HG03095 (cell line): Measurements from ENCODE around the gene SCN3B.

Experiments used
- ATAC-seq: cut with Tn5 transposase; IDR thresholded peaks from one replicate; pipeline ENCODE4 v1.9.1; 2021; ENCODE audit warnings: moderate library complexity; ENCODE audit not compliant: unreplicated experiment

SCN3B gene

GRCh38 chr11:123659311-123659710 lies 4.9 kb upstream of the SCN3B start:
- ATAC-seq = no peak

GRCh38 chr11:123653827-123654565 lies 428 bp downstream of the SCN3B start:
- no peak for ATAC-seq

GRCh38 chr11:123653483-123653826 lies 969 bp downstream of the SCN3B start:
- no peak for ATAC-seq

GRCh38 chr11:123652599-123652998 lies 1.8 kb downstream of the SCN3B start:
- no peak for ATAC-seq

GRCh38 chr11:123650901-123651300 lies 3.5 kb downstream of the SCN3B start:
- no peak for ATAC-seq

GRCh38 chr11:123645286-123645975 lies 9.0 kb downstream of the SCN3B start:
- no peak for ATAC-seq

- ATAC-seq = no peak
Observed at GRCh38 chr11:123642435-123642834, 12.0 kb downstream of the SCN3B start.

- no peak for ATAC-seq
Observed at GRCh38 chr11:123641495-123641840, 13.0 kb downstream of the SCN3B start.

GRCh38 chr11:123640677-123641494 lies 13.5 kb downstream of the SCN3B start:
- peak; percentile 84 for ATAC-seq

- no peak for ATAC-seq
Observed at GRCh38 chr11:123640029-123640428, 14.4 kb downstream of the SCN3B start.

- ATAC-seq = no peak
Observed at GRCh38 chr11:123630126-123630608, 24.3 kb downstream of the SCN3B start.

GRCh38 chr11:123628936-123629683 lies 25.3 kb downstream of the SCN3B start:
- no peak for ATAC-seq

GRCh38 chr11:123624974-123625373 lies 29.4 kb downstream of the SCN3B start:
- no peak for ATAC-seq

- ATAC-seq = no peak
Observed at GRCh38 chr11:123622576-123622975, 31.8 kb downstream of the SCN3B start.

GRCh38 chr11:123616505-123617198 lies 37.8 kb downstream of the SCN3B start:
- ATAC-seq = no peak

- no peak for ATAC-seq
Observed at GRCh38 chr11:123611698-123612097, 42.7 kb downstream of the SCN3B start.

- no peak for ATAC-seq
Observed at GRCh38 chr11:123608945-123609344, 45.5 kb downstream of the SCN3B start.

GRCh38 chr11:123608371-123608770 lies 46.1 kb downstream of the SCN3B start:
- ATAC-seq = no peak

- ATAC-seq = no peak
Observed at GRCh38 chr11:123607781-123608180, 46.6 kb downstream of the SCN3B start.

- no peak for ATAC-seq
Observed at GRCh38 chr11:123603666-123604065, 50.8 kb downstream of the SCN3B start.
